Measurements from ENCODE around the gene EFTUD2.

The EFTUD2 gene

GRCh38 chr17:44933824-44934744, 34.8 kb upstream of the EFTUD2 start:
- Histone ChIP-seq H3K9me3 (ENCODE audit: control insufficient read depth in 2 of 2, low read length in 2 of 2) (no peaks in the 10 kb centered on the region), H3K27ac (ENCODE audit: low read depth in 2 of 2, low read length in 2 of 2) (no peak overlapping the region), H3K36me3 (ENCODE audit: control insufficient read depth in 2 of 2, insufficient read depth in 2 of 2, low read length in 2 of 2) (peaks cover 0 to 1% of the 10 kb centered on the region in 2 donors), H3K27me3 (ENCODE audit: control insufficient read depth in 2 of 2, insufficient read depth in 2 of 2, low read length in 2 of 2) (no peaks in the 10 kb centered on the region), H3K4me3 (ENCODE audit: low read length in 2 of 2) (no peak overlapping the region), H3K9ac (ENCODE audit: low read depth in 1 of 2, low read length in 2 of 2) (no peak overlapping the region), H3K4me1 (ENCODE audit: control insufficient read depth in 2 of 2, insufficient read depth in 2 of 2, low read length in 2 of 2) (no peaks in the 10 kb centered on the region)

- no peak overlapping the region for H3K4me3 ChIP-seq (ENCODE audit: low read length in 2 of 2)
Observed at GRCh38 chr17:44932787-44933097, 33.5 kb upstream of the EFTUD2 start.

GRCh38 chr17:44932096-44932786, 33.0 kb upstream of the EFTUD2 start:
- no peak overlapping the region for H3K4me3 ChIP-seq (ENCODE audit: low read length in 2 of 2)
- H3K36me3 ChIP-seq (ENCODE audit: control insufficient read depth in 2 of 2, insufficient read depth in 2 of 2, low read length in 2 of 2), result peaks cover 0 to 3% of the 10 kb centered on the region in 2 donors
- H3K9ac ChIP-seq (ENCODE audit: low read depth in 1 of 2, low read length in 2 of 2), result no peak overlapping the region
- H3K27ac ChIP-seq (ENCODE audit: low read depth in 2 of 2, low read length in 2 of 2), result no peak overlapping the region
- H3K4me1 ChIP-seq (ENCODE audit: control insufficient read depth in 2 of 2, insufficient read depth in 2 of 2, low read length in 2 of 2), result no peaks in the 10 kb centered on the region
- H3K27me3 ChIP-seq (ENCODE audit: control insufficient read depth in 2 of 2, insufficient read depth in 2 of 2, low read length in 2 of 2), result no peaks in the 10 kb centered on the region
- H3K9me3 ChIP-seq (ENCODE audit: control insufficient read depth in 2 of 2, low read length in 2 of 2), result no peaks in the 10 kb centered on the region

More at GRCh38 chr17:44932787-44933097, 33.5 kb upstream of the EFTUD2 start:
- Histone ChIP-seq H3K9me3 (ENCODE audit: control insufficient read depth in 2 of 2, low read length in 2 of 2) (no peaks in the 10 kb centered on the region), H3K9ac (ENCODE audit: low read depth in 1 of 2, low read length in 2 of 2) (no peak overlapping the region), H3K4me1 (ENCODE audit: control insufficient read depth in 2 of 2, insufficient read depth in 2 of 2, low read length in 2 of 2) (no peaks in the 10 kb centered on the region), H3K36me3 (ENCODE audit: control insufficient read depth in 2 of 2, insufficient read depth in 2 of 2, low read length in 2 of 2) (peaks cover 0 to 3% of the 10 kb centered on the region in 2 donors), H3K27ac (ENCODE audit: low read depth in 2 of 2, low read length in 2 of 2) (no peak overlapping the region), H3K27me3 (ENCODE audit: control insufficient read depth in 2 of 2, insufficient read depth in 2 of 2, low read length in 2 of 2) (no peaks in the 10 kb centered on the region)

- Histone ChIP-seq H3K4me3 (ENCODE audit: low read length in 2 of 2) (no peak overlapping the region), H3K9me3 (ENCODE audit: control insufficient read depth in 2 of 2, low read length in 2 of 2) (no peaks in the 10 kb centered on the region), H3K4me1 (ENCODE audit: control insufficient read depth in 2 of 2, insufficient read depth in 2 of 2, low read length in 2 of 2) (no peaks in the 10 kb centered on the region), H3K27me3 (ENCODE audit: control insufficient read depth in 2 of 2, insufficient read depth in 2 of 2, low read length in 2 of 2) (no peaks in the 10 kb centered on the region), H3K27ac (ENCODE audit: low read depth in 2 of 2, low read length in 2 of 2) (no peak overlapping the region), H3K9ac (ENCODE audit: low read depth in 1 of 2, low read length in 2 of 2) (no peak overlapping the region), H3K36me3 (ENCODE audit: control insufficient read depth in 2 of 2, insufficient read depth in 2 of 2, low read length in 2 of 2) (peaks cover 0 to 3% of the 10 kb centered on the region in 2 donors)
Observed at GRCh38 chr17:44931376-44931775, 32.1 kb upstream of the EFTUD2 start.

- Histone ChIP-seq H3K27me3 (ENCODE audit: control insufficient read depth in 2 of 2, insufficient read depth in 2 of 2, low read length in 2 of 2) (no peaks in the 10 kb centered on the region), H3K4me1 (ENCODE audit: control insufficient read depth in 2 of 2, insufficient read depth in 2 of 2, low read length in 2 of 2) (no peaks in the 10 kb centered on the region), H3K36me3 (ENCODE audit: control insufficient read depth in 2 of 2, insufficient read depth in 2 of 2, low read length in 2 of 2) (peaks cover 0 to 3% of the 10 kb centered on the region in 2 donors), H3K27ac (ENCODE audit: low read depth in 2 of 2, low read length in 2 of 2) (no peak overlapping the region), H3K9ac (ENCODE audit: low read depth in 1 of 2, low read length in 2 of 2) (no peak overlapping the region), H3K4me3 (ENCODE audit: low read length in 2 of 2) (no peak overlapping the region), H3K9me3 (ENCODE audit: control insufficient read depth in 2 of 2, low read length in 2 of 2) (no peaks in the 10 kb centered on the region)
Observed at GRCh38 chr17:44930667-44931066, 31.4 kb upstream of the EFTUD2 start.

- Histone ChIP-seq H3K4me3 (ENCODE audit: low read length in 2 of 2) (no peak overlapping the region), H3K9me3 (ENCODE audit: control insufficient read depth in 2 of 2, low read length in 2 of 2) (no peaks in the 10 kb centered on the region), H3K36me3 (ENCODE audit: control insufficient read depth in 2 of 2, insufficient read depth in 2 of 2, low read length in 2 of 2) (peaks cover 0 to 3% of the 10 kb centered on the region in 2 donors)
Observed at GRCh38 chr17:44928950-44929720, 29.9 kb upstream of the EFTUD2 start.

GRCh38 chr17:44928136-44928535, 28.9 kb upstream of the EFTUD2 start:
- H3K9ac ChIP-seq (ENCODE audit: low read depth in 1 of 2, low read length in 2 of 2), result no peak overlapping the region
- H3K9me3 ChIP-seq (ENCODE audit: control insufficient read depth in 2 of 2, low read length in 2 of 2), result no peaks in the 10 kb centered on the region
- no peaks in the 10 kb centered on the region for H3K27me3 ChIP-seq (ENCODE audit: control insufficient read depth in 2 of 2, insufficient read depth in 2 of 2, low read length in 2 of 2)
- H3K4me1 ChIP-seq (ENCODE audit: control insufficient read depth in 2 of 2, insufficient read depth in 2 of 2, low read length in 2 of 2), result no peaks in the 10 kb centered on the region
- H3K4me3 ChIP-seq (ENCODE audit: low read length in 2 of 2), result no peak overlapping the region
- peaks cover 0 to 3% of the 10 kb centered on the region in 2 donors for H3K36me3 ChIP-seq (ENCODE audit: control insufficient read depth in 2 of 2, insufficient read depth in 2 of 2, low read length in 2 of 2)
- H3K27ac ChIP-seq (ENCODE audit: low read depth in 2 of 2, low read length in 2 of 2), result no peak overlapping the region

More at GRCh38 chr17:44928950-44929720, 29.9 kb upstream of the EFTUD2 start:
- no peaks in the 10 kb centered on the region for H3K27me3 ChIP-seq (ENCODE audit: control insufficient read depth in 2 of 2, insufficient read depth in 2 of 2, low read length in 2 of 2)
- no peaks in the 10 kb centered on the region for H3K4me1 ChIP-seq (ENCODE audit: control insufficient read depth in 2 of 2, insufficient read depth in 2 of 2, low read length in 2 of 2)
- H3K9ac ChIP-seq (ENCODE audit: low read depth in 1 of 2, low read length in 2 of 2), result no peak overlapping the region
- H3K27ac ChIP-seq (ENCODE audit: low read depth in 2 of 2, low read length in 2 of 2), result no peak overlapping the region

GRCh38 chr17:44927696-44928095, 28.5 kb upstream of the EFTUD2 start:
- H3K36me3 ChIP-seq (ENCODE audit: control insufficient read depth in 2 of 2, insufficient read depth in 2 of 2, low read length in 2 of 2), result peaks cover 0 to 3% of the 10 kb centered on the region in 2 donors
- no peak overlapping the region for H3K4me3 ChIP-seq (ENCODE audit: low read length in 2 of 2)
- H3K4me1 ChIP-seq (ENCODE audit: control insufficient read depth in 2 of 2, insufficient read depth in 2 of 2, low read length in 2 of 2), result no peaks in the 10 kb centered on the region
- H3K27me3 ChIP-seq (ENCODE audit: control insufficient read depth in 2 of 2, insufficient read depth in 2 of 2, low read length in 2 of 2), result no peaks in the 10 kb centered on the region
- H3K27ac ChIP-seq (ENCODE audit: low read depth in 2 of 2, low read length in 2 of 2), result no peak overlapping the region
- no peaks in the 10 kb centered on the region for H3K9me3 ChIP-seq (ENCODE audit: control insufficient read depth in 2 of 2, low read length in 2 of 2)
- H3K9ac ChIP-seq (ENCODE audit: low read depth in 1 of 2, low read length in 2 of 2), result no peak overlapping the region

- Histone ChIP-seq H3K27ac (ENCODE audit: low read depth in 2 of 2, low read length in 2 of 2) (no peak overlapping the region), H3K4me1 (ENCODE audit: control insufficient read depth in 2 of 2, insufficient read depth in 2 of 2, low read length in 2 of 2) (no peaks in the 10 kb centered on the region), H3K36me3 (ENCODE audit: control insufficient read depth in 2 of 2, insufficient read depth in 2 of 2, low read length in 2 of 2) (peaks cover 0 to 3% of the 10 kb centered on the region in 2 donors)
Observed at GRCh38 chr17:44926821-44927525, 27.7 kb upstream of the EFTUD2 start.

More at GRCh38 chr17:44926821-44927525, 27.7 kb upstream of the EFTUD2 start:
- no peaks in the 10 kb centered on the region for H3K27me3 ChIP-seq (ENCODE audit: control insufficient read depth in 2 of 2, insufficient read depth in 2 of 2, low read length in 2 of 2)
- H3K9ac ChIP-seq (ENCODE audit: low read depth in 1 of 2, low read length in 2 of 2), result no peak overlapping the region
- no peaks in the 10 kb centered on the region for H3K9me3 ChIP-seq (ENCODE audit: control insufficient read depth in 2 of 2, low read length in 2 of 2)
- H3K4me3 ChIP-seq (ENCODE audit: low read length in 2 of 2), result no peak overlapping the region

Data from mucosa of rectum (tissue), 2 donors.